Measurements from ENCODE around the gene CHCHD3. TPM values are rescaled to one million over a fixed set of nuclear protein-coding genes. Genes with fewer than 3 reads are reported as not detected.
A peak's percentile ranks its signal among the peaks of the same experiment; 100 is the strongest.

Gene CHCHD3
- polyA plus RNA-seq, 3 donors, result 30.5 to 56.7 (median 48.8) TPM

GRCh38 chr7:132891554-132891953, 190.3 kb downstream of the CHCHD3 start:
- H3K36me3 Mint-ChIP-seq, result peaks cover 5 to 13% of the 10 kb centered on the region in 2 donors
- Histone ChIP-seq H4K20me1 (ENCODE audit: insufficient read depth, low read length) (no peaks in the 10 kb centered on the region), H3K4me3 (replicated peaks in 1 of 3; ENCODE audit: low read depth in 2 of 3, low read length in 3 of 3) (no peak overlapping the region), H3K4me1 (ENCODE audit: control insufficient read depth in 1 of 2, insufficient read depth in 2 of 2, low read length in 2 of 2) (no peaks in the 10 kb centered on the region), H3K4me2 (replicated peaks; ENCODE audit: extremely low read depth, low read length, poor library complexity, severe bottlenecking) (no peak overlapping the region), H3K79me2 (ENCODE audit: insufficient read depth, low read length) (no peaks in the 10 kb centered on the region), H3K9ac (ENCODE audit: insufficient read depth, low read length, poor library complexity, severe bottlenecking) (no peak overlapping the region), H2AFZ (ENCODE audit: insufficient read depth, low read depth, low read length, poor library complexity, severe bottlenecking) (no peak overlapping the region), H3K27ac (ENCODE audit: low read depth in 1 of 2, low read length in 2 of 2) (no peak overlapping the region), H3K9me3 (replicated peaks in 1 of 2; ENCODE audit: control insufficient read depth in 1 of 2, insufficient read depth in 1 of 2, low read length in 2 of 2) (peaks cover 9 to 10% of the 10 kb centered on the region in 2 donors), H3K27me3 (ENCODE audit: control insufficient read depth in 2 of 2, insufficient read depth in 2 of 2, low read length in 2 of 2) (no peaks in the 10 kb centered on the region), H3K36me3 (replicated peaks in 1 of 2; ENCODE audit: control insufficient read depth in 1 of 2, insufficient read depth in 2 of 2, low read length in 2 of 2) (no peaks in the 10 kb centered on the region)
- peaks cover 1 to 11% (median 8%) of the 10 kb centered on the region in 7 donors for H3K9me3 Mint-ChIP-seq
- no peak overlapping the region for H3K27ac Mint-ChIP-seq
- no peak for TF ChIP-seq CTCF (IDR thresholded peaks at IDR 0.05)
- DNase-seq, result no peak
- intact Hi-C loops (cut with micrococcal nuclease), result no loop called here
- WGBS (ENCODE audit: insufficient coverage), result no CpG with 5 or more reads among the region's 3 CpGs
- no peak overlapping the region for H3K4me3 Mint-ChIP-seq
- no peaks in the 10 kb centered on the region for H3K27me3 Mint-ChIP-seq (ENCODE audit: low read depth in 3 of 3)
- no peaks in the 10 kb centered on the region for H3K4me1 Mint-ChIP-seq

DNA sequence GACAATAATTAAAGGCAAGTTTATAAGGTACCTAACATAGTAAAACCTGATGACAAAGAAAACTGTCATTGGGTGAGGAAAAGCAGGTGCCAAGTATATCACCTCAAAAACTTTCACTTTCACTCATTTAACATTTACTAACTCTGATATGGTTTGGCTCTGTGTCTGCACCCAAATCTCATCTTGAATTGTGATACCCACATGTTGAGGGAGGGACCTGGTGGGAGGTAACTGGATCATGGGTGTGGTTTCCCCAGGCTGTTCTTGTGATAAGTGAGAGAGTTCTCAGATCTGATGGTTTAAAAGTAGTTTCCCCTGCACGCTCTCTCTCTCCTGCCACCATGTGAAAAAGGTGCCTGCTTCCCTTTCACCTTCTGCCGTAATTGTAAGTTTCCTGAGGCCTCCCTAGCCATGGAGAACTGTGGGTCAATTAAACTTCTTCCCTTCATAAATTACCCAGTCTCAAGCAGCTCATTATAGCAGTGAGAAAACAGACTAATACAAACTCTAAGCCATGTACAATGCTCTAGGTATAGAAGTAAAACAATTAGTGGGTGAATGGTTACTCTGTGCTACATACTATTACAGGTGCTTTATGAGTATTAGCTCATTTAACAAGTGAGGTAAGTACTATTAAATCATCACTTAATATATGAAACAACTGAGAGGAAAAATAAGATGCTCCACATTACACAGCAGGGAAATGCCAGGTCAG, 199.0 kb downstream of the CHCHD3 start:
- no peak overlapping the region for H3K4me3 Mint-ChIP-seq
- WGBS (ENCODE audit: insufficient coverage), result 67% methylated on average over 1 of the region's 2 CpGs
- Histone ChIP-seq H2AFZ (ENCODE audit: insufficient read depth, low read depth, low read length, poor library complexity, severe bottlenecking) (no peak overlapping the region), H4K20me1 (ENCODE audit: insufficient read depth, low read length) (no peaks in the 10 kb centered on the region), H3K4me1 (ENCODE audit: control insufficient read depth in 1 of 2, insufficient read depth in 2 of 2, low read length in 2 of 2) (no peaks in the 10 kb centered on the region), H3K36me3 (replicated peaks in 1 of 2; ENCODE audit: control insufficient read depth in 1 of 2, insufficient read depth in 2 of 2, low read length in 2 of 2) (peaks cover 3 to 21% of the 10 kb centered on the region in 2 donors), H3K9ac (ENCODE audit: insufficient read depth, low read length, poor library complexity, severe bottlenecking) (no peak overlapping the region), H3K79me2 (ENCODE audit: insufficient read depth, low read length) (no peaks in the 10 kb centered on the region), H3K4me2 (replicated peaks; ENCODE audit: extremely low read depth, low read length, poor library complexity, severe bottlenecking) (no peak overlapping the region), H3K27ac (ENCODE audit: low read depth in 1 of 2, low read length in 2 of 2) (no peak overlapping the region), H3K4me3 (replicated peaks in 1 of 3; ENCODE audit: low read depth in 2 of 3, low read length in 3 of 3) (no peak overlapping the region), H3K27me3 (ENCODE audit: control insufficient read depth in 2 of 2, insufficient read depth in 2 of 2, low read length in 2 of 2) (no peaks in the 10 kb centered on the region), H3K9me3 (replicated peaks in 1 of 2; ENCODE audit: control insufficient read depth in 1 of 2, insufficient read depth in 1 of 2, low read length in 2 of 2) (no peaks in the 10 kb centered on the region)
- intact Hi-C loops (cut with micrococcal nuclease), result no loop called here
- H3K4me1 Mint-ChIP-seq, result peaks cover 1% of the 10 kb centered on the region
- H3K9me3 Mint-ChIP-seq, result peaks cover 0 to 1% (median 0%) of the 10 kb centered on the region in 7 donors
- no peak for DNase-seq
- no peaks in the 10 kb centered on the region for H3K27me3 Mint-ChIP-seq (ENCODE audit: low read depth in 3 of 3)
- peak overlapping the region in 2 of 7 donors; percentile 58 to 71 for H3K27ac Mint-ChIP-seq
- peaks cover 29 to 31% of the 10 kb centered on the region in 2 donors for H3K36me3 Mint-ChIP-seq
- no peak for TF ChIP-seq CTCF (IDR thresholded peaks at IDR 0.05)
